ENCODE data around the gene LBP.
"Not testable (repeated sequence)": the region's sequence is repeated elsewhere in the genome, so short reads cannot be mapped to it uniquely, and the experiment has no call there.

LBP gene

GRCh38 chr20:38350879-38351775, 4.8 kb downstream of the LBP start:
- DNase-seq: no peak

- no peak for DNase-seq
Observed at GRCh38 chr20:38353316-38353715, 7.0 kb downstream of the LBP start.

- DNase-seq: no peak
Observed at GRCh38 chr20:38354227-38354626, 7.9 kb downstream of the LBP start.

GRCh38 chr20:38355161-38356012, 9.1 kb downstream of the LBP start:
- no peak for DNase-seq

GRCh38 chr20:38357653-38358207, 11.4 kb downstream of the LBP start:
- no peak for DNase-seq

GRCh38 chr20:38358556-38358955, 12.3 kb downstream of the LBP start:
- no peak for DNase-seq

- no peak for DNase-seq
Observed at GRCh38 chr20:38363004-38363747, 16.9 kb downstream of the LBP start.

- no peak for DNase-seq
Observed at GRCh38 chr20:38369389-38369788, 23.1 kb downstream of the LBP start.

- no peak for DNase-seq
Observed at GRCh38 chr20:38372806-38373205, 26.5 kb downstream of the LBP start.

- DNase-seq: no peak
Observed at GRCh38 chr20:38373231-38373867, 27.1 kb downstream of the LBP start.

GRCh38 chr20:38373898-38374297, 27.6 kb downstream of the LBP start:
- no peak for DNase-seq

- no peak for DNase-seq
Observed at GRCh38 chr20:38377039-38377685, 30.9 kb downstream of the LBP start.

GRCh38 chr20:38377838-38378237, 31.6 kb downstream of the LBP start:
- not testable (repeated sequence) for DNase-seq

GRCh38 chr20:38383147-38383546, 36.9 kb downstream of the LBP start:
- DNase-seq: no peak

GRCh38 chr20:38386004-38386403, 39.7 kb downstream of the LBP start:
- DNase-seq: no peak

- DNase-seq: no peak
Observed at GRCh38 chr20:38386851-38387250, 40.6 kb downstream of the LBP start.

- no peak for DNase-seq
Observed at GRCh38 chr20:38387953-38388352, 41.7 kb downstream of the LBP start.

- DNase-seq: no peak
Observed at GRCh38 chr20:38392356-38392755, 46.1 kb downstream of the LBP start.

GRCh38 chr20:38393259-38393658, 47.0 kb downstream of the LBP start:
- no peak for DNase-seq

GRCh38 chr20:38395165-38395564, 48.9 kb downstream of the LBP start:
- no peak for DNase-seq

GRCh38 chr20:38395751-38396395, 49.6 kb downstream of the LBP start:
- DNase-seq: not testable (repeated sequence)
